CD4-positive, alpha-beta T cell treated with Interleukin-21 for 1 hour (primary cell): ENCODE results near the gene PRMT9.

ENCODE experiments used
- DNase-seq: peaks from one replicate; pipeline ENCODE4 v3.0.0-alpha.2; 2020

PRMT9 gene

DNA sequence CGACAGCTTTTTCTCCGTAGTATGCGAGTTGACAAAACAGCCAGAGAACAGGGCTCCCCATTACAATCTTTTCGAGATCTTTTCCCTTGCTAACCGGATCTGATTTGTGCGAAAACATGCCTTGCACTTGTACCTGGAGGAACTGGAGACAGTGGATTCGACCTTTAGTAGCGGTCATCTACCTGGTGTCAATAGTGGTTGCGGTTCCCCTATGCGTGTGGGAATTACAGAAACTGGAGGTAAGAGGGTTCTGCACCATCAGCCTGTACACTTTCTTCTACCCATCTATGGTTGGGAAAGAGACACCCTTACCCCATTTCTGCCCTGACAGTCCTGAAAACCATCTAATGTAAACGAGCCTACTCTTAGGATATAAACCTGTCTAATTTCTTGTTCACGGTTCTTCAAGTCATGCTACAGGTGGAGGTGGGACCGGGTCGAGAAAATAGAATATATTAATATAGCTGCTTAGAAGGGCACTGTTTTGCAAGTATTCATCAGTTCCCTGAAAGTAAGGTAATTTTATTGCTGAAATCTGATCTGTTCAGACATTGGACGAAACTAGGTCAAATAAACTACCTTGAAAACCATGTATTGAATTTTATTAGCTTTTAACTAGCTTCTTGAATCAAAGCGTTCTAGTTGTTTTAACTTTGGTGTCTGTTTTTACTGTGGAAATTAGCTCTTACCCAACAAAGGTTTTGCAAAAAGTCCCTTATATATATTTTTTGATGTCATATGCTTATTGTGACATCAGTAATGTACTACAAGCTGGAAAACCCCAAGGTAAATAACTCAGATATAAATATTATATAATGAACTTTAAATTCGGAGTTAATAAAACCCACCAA is 65.9 kb downstream of the PRMT9 start:
- peak; percentile 14 for DNase-seq

DNA sequence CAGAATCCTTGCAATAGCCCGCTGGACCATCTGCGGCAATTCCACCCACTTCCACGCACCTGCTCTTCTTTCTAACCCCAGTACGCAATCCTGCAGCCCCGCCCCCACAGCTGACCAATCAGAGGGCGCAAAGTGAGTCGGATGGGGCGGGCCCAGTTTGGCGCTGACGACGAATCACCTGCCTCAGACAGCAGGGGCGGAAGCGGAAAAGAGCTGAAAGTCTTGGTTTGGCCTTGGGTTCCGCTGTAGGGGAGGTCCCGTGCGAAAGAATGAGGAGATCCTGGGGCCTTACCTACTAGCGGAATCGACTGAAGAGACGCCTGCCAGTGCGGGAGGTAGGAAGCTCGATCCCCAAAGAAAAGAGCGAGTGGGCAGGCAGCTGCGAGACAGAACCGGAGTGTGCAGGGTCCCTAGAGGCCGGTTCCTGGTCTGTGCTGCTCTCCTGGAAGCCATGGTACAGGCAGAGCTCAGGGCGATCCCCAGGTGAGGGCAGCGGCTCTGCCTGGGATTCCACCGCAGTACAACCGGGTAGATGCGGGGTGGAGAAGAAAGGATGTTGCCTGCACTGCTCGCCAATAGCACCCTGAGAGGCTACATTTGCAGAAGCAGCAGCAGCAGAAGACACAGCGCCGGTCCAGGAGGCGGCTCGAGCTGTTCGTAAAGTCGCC is 66.7 kb downstream of the PRMT9 start, which contains the start of gene TMEM184C:
Gene TMEM184C (plus strand): TSS at position 225 of the 668 bp plus-strand sequence. CDS start 560 bp downstream, outside the sequence.
- peak; percentile 98 for DNase-seq

DNA sequence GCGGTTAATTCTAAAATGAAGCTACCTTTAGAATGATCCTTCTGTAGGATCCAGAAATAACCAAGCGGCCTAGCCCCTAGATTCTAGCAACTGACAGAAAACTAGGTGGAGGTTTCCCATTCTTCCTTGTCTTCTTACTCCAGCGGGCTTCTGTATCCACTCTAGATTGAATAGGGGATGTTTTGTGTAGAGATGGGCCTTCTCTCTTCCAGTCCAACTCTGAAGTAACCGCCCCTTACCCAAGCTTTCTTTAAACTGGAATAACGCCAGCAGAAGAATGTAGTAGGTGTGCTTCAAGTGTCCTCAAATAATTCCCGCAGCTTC is 67.2 kb downstream of the PRMT9 start:
- DNase-seq, result no peak

DNA sequence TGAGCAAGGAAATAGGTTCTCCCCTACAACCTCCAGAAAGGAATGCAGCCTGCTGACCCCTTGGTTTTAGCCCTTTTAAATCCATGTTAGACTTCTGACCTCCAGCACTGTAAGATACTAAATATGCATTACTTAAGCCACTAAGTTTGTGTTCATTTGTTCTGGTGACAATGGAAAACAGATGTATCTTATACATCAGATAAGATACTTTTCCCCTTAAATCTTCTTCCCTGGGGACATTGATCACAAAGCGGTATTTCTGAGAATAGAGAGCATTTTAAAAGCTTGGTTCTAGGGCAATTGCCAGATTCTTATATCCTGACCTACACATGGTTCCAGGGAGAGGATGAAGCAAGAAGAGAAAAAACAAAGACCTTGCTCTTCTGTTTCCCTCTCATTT is 73.3 kb downstream of the PRMT9 start:
- no peak for DNase-seq

DNA sequence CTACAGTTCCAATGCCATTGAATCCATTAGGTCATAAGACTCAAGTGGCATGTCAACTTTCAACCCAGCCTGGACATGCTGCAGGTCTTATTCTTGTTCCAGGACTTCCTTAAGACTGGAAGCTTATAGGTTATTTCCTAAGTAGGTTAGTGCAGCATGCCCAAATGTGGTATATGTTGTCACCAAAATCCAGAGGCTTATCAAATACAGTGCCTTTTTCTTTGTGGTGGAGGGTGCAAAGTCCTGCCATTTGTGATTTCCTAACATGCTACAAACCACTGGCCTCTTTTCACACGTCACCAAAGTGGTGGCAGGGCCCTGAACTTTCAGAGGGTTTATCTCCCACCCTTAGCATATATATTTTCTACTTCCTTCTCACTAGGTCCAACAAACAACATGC is 76.5 kb downstream of the PRMT9 start:
- DNase-seq, result no peak

DNA sequence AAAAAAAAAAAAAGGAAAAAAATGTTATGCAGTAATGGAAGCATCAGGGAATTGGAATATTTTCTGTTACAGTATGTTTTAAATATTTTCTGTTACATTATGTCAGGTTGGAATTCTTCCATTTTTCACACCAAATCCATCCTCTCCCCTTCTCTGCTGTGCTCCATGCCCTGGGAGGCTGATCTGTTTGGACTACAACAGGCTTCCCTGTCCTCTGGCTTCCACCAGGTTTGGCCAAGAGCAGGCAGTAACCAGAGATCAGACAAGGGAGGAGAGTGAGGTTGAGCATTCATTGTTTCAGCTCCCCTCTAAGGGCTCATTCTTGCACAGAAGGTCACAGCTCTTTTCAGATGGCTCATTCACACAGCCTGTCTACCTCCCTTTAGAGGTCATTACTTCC is 78.5 kb downstream of the PRMT9 start:
- no peak for DNase-seq

DNA sequence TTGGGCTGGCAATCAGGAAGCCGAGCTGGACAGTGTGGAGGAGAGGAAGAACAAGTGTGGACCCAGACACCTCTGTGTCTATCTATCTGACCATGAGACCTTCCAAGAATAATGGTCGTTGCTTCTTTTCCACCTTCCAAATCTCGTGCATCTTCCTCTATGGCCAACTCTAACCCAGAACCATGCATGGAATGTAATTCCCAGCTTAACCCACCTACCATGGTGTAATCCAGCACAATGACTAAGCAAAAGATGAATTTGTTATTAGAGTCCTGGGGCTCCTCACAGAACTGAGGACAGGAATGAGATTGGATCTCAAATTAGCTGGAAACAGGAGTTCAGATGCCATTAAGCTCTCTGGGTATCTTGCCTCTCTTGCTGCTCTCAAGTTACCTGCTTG is 84.2 kb downstream of the PRMT9 start:
- no peak for DNase-seq

DNA sequence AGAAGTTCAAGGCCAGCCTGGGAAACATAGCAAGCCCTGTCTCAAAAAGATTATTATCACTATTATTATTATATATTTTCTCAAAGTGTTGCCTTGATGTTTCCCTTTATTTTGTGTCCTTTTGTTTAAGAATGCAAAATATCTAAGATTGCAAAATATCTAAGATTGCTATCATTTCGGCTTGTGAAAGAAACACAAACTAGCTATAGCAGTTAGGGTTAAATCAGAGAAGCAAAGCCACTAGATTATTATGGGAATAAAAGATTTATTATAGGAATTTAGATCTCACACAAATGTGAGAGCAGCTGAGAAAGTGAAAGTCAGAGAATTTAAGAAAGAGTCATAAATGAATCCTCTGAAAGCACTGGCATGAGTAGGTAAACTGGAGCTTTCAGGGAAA is 84.8 kb downstream of the PRMT9 start:
- DNase-seq, result no peak

DNA sequence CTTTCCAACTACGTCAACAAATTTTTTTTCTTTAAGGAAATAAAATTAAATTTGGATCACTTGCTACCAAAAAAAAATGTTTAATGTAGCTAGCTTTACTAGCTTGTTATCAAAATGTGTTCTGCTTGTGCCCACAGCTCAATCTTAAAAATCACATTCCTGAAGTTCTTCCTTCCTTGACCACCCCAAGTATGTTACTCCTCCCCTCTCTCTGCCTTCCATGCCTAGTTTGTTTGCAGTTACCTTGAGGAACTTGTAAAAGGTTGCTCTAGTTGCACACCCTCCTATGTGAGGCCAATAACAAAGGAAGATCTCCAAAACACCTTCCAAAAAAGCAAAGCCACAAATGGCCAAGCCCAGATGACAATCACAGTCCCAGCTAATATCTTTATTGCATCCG is 86.4 kb downstream of the PRMT9 start:
- no peak for DNase-seq

DNA sequence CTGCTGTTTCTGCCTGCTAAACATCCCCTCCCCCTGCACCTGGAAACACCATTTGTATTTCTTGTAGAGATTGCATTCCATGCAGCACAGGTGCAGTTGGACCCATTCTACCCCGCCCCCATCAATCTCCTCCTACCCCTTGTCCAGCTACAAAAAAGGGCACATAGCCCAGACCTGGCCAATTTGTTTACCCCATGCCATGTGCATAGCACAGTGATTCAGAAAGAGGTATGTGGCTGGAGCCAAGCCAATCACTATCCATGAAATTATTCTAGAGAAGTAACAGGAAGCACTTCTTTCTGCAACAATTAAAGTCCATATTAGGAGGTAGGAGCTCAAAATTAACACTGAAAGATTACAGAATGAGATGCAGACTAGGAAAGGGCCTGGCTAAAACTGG is 87.0 kb downstream of the PRMT9 start:
- DNase-seq, result no peak

DNA sequence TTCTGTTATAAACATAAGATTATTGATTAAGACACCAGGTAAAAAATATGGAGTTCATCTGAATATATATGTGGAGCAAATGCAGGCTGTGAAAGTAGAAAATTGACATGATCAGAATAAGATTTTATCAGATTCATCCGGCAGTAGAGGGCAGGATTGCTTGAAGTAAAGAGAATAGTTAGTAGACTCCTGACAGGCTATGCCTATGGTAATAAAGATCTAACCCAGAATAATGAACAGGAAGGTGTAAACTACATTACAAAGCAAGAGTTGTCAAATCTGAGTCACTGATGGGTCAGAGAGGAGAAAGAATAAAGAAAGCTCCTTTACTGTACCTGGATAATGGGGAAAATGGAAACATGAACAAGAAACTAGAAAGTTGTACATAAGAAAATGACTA is 87.6 kb downstream of the PRMT9 start:
- DNase-seq, result no peak

DNA sequence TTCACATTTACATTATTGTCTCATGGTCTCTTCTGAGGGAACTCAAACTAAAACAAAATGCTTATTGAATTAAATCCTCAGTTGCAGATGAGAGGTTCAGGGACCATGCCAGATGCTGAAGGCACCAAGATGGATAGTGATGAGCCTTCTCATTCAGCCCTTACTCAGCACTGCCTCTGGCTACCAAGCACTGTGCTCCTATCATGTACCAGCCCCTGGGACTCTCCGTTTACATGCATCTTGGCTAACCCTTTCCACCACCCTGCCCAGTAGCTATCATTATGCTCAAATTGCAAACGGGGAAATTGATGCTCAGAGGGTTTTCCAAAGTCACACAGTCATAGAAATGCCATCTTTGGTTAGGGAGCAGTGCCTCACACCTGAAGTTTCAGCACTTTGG is 89.4 kb downstream of the PRMT9 start:
- no peak for DNase-seq

DNA sequence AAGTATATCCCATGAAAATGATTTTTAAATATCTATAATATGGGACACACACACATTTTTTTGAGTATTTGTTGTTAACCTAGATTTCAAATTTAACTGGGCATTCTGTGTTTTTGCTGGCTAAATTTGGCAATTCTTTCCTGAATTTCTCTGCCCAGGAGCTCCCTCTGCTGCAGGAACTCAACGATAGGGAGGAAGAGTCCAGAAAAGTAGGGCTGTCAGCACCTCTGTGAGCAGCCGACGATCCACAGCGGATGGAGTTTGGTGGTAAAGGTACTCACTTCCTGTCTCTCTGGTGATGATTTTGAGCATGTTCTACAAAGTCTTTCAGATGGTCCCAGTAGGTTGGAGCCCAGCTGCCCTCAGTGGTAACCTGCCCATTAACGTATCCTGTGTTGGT is 89.9 kb downstream of the PRMT9 start:
- DNase-seq, result no peak

DNA sequence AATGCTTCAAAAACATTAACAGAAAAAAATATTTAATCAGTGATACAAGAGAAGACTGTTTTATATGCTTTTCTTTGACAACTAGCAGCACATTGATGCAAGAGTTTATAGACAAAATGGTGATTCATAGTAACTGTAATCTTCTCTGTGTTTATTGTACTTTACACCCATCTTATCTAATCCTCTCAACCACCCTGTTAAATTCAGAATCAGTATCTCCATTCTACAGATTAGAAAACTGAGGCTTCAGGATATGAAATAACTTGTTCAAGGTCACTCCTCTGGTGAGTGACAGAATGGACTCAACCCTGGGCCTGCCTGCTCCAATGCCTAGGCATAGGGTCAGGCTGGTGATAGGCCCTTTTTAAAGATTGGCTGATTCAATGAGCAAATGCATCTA is 92.9 kb downstream of the PRMT9 start:
- no peak for DNase-seq

DNA sequence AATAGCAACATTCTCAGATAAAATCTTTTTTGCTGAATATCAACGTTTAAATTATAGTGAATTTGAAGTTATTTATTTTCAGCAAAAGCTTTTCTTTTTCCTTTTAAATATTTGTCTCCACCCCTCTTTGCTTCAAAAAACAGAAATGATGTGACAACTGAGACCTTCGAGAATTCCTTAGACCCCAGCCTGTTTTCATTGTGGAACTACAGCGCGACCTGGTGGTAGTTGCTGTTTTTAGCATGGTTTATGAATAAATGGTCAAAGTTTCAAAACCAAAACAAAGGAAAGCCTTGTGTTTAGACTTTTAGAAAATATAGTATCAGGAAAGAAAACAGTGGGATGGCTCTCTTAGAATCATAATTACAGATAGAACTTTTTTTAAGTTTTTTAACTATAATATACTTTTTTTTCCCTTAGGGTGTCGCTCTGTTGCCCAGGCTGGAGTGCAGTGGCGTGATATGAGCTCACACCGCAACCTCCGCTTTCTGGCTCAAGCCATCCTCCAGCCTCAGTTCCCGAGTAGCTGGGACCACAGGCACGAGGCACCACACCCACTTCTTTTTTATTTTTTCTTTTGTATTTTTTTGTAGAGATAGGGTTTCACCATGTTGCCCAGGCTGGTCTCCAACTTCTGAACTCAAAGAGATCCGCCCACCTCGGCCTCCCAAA is 93.6 kb downstream of the PRMT9 start:
- peak; percentile 40 for DNase-seq

DNA sequence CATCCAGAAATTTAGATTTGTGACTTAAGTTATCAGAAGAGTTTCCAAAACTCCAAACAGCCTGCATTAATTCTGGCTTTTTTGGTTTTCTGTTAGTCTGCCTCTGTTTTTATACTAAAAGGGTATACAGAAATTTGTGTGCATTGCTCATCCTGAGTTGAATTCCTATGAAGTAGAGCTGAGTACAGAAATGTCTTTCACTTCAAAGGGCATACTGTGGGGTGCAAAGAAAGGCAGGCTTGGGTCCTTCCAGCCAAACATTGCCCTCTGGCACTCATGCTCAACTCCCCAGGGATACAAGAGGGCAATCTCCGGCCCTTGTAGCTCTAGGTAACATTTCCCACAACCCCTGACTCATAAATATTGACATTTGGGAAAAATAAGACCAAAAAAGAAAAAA is 94.4 kb downstream of the PRMT9 start:
- no peak for DNase-seq
